ENCODE data around the gene ZNRF4.

- no peak for TF ChIP-seq CTCF (IDR thresholded peaks at IDR 0.05)
- TF ChIP-seq POLR2A (IDR thresholded peaks at IDR 0.05), result no peak
Observed at GRCh38 chr19:5435642-5436017, 19.6 kb upstream of the ZNRF4 start.
